Right lobe of liver (tissue), 4 donors: ENCODE measurements around the gene C8A.

Experiments
- POLR2A ChIP-seq: fragments of 450-650 bp; IDR thresholded peaks from one replicate; pipeline ENCODE4 v1.6.1; 2017; ENCODE audit warnings: antibody characterized with exemption, mild to moderate bottlenecking
- TF ChIP-seq, protein P1 (sequence below), 4 donors: fragments of 200-600 bp in 3 of 4; fragments of 450-650 bp in 1 of 4; IDR thresholded peaks; one replicate each; pipeline versions ENCODE4 v1.5.1 to v1.8.0; 2016 to 2022; ENCODE audit warnings: antibody characterized with exemption in 4 of 4, mild to moderate bottlenecking in 2 of 4
- donor health status: DM: no; HTN: no; CAD: no.
- donor health status: DM: no; HTN: no; CAD: no.
- donor health status: DM: no; HTN: yes; CAD: no.

DNA sequence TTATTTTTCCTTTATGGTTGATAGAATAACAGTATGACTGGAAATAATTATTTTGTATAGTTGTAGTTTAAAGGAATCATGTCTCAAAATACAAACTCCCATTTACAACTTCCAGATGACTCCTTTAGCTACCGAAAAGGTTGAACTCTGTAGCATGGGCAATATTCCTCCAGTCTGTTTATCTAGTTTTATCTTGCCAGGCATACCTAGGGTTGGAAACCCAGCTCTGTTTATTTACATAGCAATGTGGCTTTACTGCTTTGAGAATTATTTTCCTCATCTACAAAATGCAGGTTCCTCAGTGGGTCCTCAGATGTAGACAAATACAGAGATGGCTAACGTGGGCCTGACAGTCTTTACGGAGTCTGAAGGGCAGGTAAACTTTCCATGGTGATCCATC, 51.1 kb downstream of the C8A start:
- TF ChIP-seq, protein P1, sequence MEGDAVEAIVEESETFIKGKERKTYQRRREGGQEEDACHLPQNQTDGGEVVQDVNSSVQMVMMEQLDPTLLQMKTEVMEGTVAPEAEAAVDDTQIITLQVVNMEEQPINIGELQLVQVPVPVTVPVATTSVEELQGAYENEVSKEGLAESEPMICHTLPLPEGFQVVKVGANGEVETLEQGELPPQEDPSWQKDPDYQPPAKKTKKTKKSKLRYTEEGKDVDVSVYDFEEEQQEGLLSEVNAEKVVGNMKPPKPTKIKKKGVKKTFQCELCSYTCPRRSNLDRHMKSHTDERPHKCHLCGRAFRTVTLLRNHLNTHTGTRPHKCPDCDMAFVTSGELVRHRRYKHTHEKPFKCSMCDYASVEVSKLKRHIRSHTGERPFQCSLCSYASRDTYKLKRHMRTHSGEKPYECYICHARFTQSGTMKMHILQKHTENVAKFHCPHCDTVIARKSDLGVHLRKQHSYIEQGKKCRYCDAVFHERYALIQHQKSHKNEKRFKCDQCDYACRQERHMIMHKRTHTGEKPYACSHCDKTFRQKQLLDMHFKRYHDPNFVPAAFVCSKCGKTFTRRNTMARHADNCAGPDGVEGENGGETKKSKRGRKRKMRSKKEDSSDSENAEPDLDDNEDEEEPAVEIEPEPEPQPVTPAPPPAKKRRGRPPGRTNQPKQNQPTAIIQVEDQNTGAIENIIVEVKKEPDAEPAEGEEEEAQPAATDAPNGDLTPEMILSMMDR (IDR thresholded peaks at IDR 0.05), result no peak
- TF ChIP-seq POLR2A, result no peak
